GM19043 (cell line): ENCODE measurements around the gene TSPAN31.
"Not testable (repeated sequence)": the region's sequence is repeated elsewhere in the genome, so short reads cannot be mapped to it uniquely, and the experiment has no call there.

Source experiments
- ATAC-seq: cut with Tn5 transposase; IDR thresholded peaks from one replicate; pipeline ENCODE4 v1.9.1; 2021; ENCODE audit warnings: low read depth; ENCODE audit not compliant: unreplicated experiment

The TSPAN31 gene

GRCh38 chr12:57721846-57722608, 22.8 kb upstream of the TSPAN31 start:
- not testable (repeated sequence) for ATAC-seq

- no peak for ATAC-seq
Measured at GRCh38 chr12:57722716-57723629, 21.9 kb upstream of the TSPAN31 start.

- ATAC-seq, result no peak
Measured at GRCh38 chr12:57723630-57723962, 21.2 kb upstream of the TSPAN31 start.

DNA sequence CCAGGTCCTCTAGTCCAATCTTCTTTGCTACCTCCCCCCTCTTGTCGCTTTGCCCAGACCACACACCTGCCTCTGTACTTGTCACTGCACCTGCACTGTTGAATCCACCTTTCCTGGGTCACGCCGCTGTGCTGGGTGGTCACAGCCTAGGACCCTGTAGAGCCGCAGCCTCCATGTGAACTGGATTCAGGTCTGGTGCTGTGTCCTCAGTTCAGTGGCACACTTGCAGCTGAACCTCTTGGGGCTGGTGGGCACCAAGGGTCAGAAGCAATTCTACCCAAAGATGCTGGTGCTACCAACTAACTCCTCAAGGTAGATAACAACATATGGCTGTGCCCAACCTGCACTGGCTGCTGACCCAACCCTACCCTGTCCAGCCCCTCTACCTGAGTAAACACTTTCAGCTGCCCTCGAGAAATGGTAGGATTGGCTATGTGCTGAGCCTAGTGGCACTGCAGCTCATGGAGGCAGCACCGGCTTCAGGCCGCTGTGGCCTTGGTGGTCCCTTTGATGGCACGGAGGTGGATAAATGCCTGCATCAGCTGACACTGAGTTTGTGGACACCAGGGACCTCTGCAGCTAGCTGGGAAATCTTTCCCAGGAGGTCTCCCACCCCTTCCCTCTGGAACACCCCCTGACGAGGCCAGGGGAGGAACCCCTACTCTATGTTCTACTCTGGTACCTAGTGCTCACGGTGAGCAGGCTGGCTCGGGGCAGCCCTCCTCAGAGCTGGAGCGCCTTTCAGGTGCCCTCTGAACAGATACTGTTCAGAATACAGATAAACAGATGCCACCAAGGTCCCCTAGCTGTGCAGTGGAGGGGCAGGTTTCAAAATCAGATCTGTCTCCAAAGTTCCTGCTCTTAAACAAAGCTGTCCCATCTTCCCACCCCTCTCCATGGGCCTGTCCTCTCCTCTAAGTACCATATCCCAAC, 20.6 kb upstream of the TSPAN31 start:
- ATAC-seq, result no peak

DNA sequence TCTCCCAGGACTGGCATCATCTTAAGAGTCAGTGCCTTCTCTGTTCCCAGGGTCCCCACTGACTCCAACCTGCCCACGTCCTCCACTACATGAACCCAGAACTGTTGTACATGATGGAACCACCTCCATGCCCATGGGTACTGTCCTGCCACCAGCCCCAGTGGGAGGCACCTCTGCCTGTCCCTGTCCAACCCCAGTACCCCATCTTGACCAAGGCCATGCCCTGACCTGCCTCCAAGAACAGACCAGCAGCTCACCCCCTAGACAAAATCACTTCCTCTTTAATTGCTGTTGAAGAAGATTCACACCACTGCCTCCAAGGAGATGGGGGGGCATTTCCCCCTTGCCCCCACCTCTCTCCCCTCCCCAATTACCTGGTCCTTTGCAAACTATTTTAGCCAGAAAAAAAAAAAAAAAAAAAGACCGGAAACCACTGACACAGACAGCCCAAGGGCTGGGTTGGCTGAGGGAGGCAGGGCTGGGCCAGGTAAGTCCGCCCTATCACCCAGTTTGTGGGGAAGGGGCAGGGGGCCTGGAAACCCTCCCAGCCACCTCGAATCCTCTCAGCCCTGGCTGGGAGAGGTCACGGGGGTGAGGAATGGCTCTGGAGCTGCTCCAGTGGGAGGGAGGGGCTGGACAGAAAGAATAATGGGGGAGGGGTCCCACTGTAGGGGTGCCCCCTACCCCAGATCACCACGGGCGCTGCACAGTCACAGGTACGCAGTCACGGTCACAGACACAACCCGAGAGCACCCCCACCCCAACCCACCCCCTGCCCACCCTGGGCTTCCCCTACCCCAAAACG, 19.7 kb upstream of the TSPAN31 start:
- no peak for ATAC-seq

DNA sequence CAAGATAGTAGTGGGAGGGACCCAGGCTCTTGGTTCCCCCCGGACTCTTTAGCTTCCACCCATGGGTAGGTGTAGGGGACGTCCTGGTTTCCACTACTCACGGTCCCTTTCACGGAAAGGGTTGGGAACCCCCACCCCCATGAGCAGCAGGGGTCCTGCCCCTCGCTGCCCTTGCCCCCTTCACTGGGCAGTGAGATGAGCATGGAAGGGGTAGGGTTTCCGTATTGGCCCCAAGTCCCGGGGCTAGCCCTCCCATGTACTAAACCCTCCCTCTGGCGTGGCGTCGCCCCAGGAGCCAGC, 19.0 kb upstream of the TSPAN31 start:
- no peak for ATAC-seq

- ATAC-seq, result no peak
Measured at GRCh38 chr12:57726151-57726883, 18.5 kb upstream of the TSPAN31 start.

- no peak for ATAC-seq
Measured at GRCh38 chr12:57726884-57727757, 17.7 kb upstream of the TSPAN31 start.

GRCh38 chr12:57727758-57728395, 17.0 kb upstream of the TSPAN31 start:
- ATAC-seq, result no peak

DNA sequence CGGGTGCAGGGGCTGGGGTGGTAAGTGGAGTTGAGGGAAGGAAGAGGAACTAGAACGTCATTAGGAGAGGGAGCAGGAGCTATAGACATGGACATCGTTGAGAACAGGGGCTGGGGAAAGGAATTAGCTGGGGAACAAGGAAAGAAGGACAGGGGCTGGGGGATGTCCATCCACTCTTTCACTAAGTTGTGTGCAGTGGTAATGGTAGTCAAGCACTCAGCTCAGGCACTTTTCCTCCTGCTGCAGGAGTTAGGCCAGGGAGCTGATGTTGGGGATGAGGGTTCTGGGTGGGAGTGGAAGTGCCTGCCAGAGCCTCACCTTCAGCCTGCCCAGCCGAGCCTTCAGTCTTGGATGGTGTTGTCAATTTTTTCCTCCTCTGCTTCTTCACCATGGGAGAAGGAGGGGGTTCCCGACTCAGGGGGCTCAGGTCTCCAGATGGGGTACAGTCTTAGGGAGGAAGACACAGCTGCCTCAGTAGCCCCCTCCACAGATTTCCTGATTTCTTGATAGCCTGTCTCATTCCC, 15.5 kb upstream of the TSPAN31 start:
- ATAC-seq, result no peak

DNA sequence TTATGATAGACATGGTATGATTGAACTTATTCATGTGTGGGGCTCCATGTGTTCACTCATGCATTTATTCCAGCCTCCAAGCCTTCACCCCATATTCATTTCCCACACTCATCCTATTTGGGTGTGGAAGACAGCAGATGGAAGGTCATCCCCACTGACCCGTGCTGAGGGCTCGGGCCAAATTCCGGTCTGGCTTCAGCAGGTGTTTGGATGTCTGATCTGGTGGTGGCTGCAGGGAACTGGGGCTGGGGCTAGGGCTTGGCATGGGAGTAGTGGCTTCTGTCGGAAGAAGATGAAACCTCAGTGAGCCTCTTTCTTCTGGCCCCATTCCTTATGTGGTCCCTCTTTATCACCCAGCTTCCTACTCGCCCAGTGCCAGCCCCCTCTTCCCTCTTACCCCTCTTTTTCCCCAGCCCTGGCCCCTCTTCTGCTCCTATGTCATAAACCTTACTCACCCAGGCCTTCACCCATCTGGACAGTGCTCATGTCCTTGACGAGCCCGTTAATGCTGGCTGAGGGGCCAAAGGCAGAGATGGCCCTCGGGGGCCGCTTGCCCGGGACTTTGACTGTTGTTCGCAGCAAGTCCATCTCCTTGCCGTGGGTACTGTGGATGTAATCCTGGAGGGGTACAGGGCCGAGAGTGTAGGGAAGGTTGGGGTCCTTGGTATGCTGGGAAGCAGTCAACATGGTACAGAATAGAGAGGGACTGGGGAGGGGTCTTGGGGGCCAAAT, 14.3 kb upstream of the TSPAN31 start:
- no peak for ATAC-seq

- no peak for ATAC-seq
Measured at GRCh38 chr12:57731411-57732080, 13.3 kb upstream of the TSPAN31 start.

DNA sequence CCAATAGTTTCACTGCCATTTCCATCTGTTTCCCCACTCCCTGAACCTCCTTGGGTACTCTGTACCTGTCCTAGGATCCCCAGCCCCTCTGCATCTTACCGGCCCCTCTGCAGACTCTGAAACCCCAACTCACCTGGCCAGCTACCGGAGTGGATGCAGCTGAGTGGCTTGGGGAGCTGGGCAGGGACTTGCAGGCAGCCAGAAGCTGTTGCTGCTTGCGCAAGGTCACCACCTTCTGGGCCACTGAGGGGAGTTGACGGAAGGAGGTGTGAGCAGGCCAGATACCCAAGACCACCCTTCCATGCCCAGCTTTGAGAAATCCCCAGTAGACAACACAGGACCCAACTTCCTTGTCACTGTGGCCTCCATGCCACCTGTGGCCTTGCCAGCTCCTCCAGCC, 12.6 kb upstream of the TSPAN31 start:
- no peak for ATAC-seq

- ATAC-seq, result no peak
Measured at GRCh38 chr12:57732726-57733593, 11.9 kb upstream of the TSPAN31 start.

DNA sequence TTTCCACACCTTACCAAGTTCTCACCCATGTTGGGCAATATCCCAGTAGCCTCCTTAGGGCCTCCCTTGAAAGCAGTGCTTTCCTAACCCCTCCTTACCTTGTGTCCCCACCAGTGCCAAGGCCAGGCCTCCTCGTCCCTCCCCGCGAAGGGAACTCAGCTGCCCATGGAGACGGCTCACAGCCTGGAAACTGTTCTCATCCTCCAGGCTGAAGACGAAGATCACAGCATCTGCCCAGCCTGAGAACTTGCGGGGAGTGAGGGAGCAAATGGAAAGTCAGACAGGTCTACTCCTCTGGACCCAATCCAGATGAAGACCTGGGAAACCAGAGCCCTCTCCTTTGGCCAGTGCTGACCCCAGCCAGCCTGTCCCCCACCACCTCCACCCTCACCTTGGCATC, 10.9 kb upstream of the TSPAN31 start:
- ATAC-seq, result no peak

- no peak for ATAC-seq
Measured at GRCh38 chr12:57734591-57734990, 10.2 kb upstream of the TSPAN31 start.
